Testis (tissue), 3 donors: Measurements from ENCODE around the gene PCYOX1L. TPM values are rescaled to one million over a fixed set of nuclear protein-coding genes. Genes with fewer than 3 reads are reported as not detected.

Source experiments
- DNase-seq: peaks from one replicate; pipeline ENCODE4 v3.0.0-alpha.2; 2019
- H3K27ac ChIP-seq, 2 donors: fragments of 200-600 bp; sonication (generic); one replicate each; pipeline ENCODE4 v1.5.1; 2019
- H3K27me3 ChIP-seq: fragments of 200-600 bp; sonication (generic); one replicate; pipeline ENCODE4 v1.5.1; 2019
- H3K36me3 ChIP-seq: fragments of 200-600 bp; sonication (generic); one replicate; pipeline ENCODE4 v1.5.1; 2017; ENCODE audit warnings: low read depth; ENCODE audit errors: missing control alignments
- H3K4me1 ChIP-seq: fragments of 200-600 bp; sonication (generic); one replicate; pipeline ENCODE4 v1.5.1; 2019
- H3K4me3 ChIP-seq, 2 donors: fragments of 200-600 bp; sonication (generic); one replicate each; pipeline ENCODE4 v1.5.1; 2017 to 2019
- H3K9me3 ChIP-seq: fragments of 200-600 bp; sonication (generic); one replicate; pipeline ENCODE4 v1.5.1; 2017
- POLR2A ChIP-seq: fragments of 450-650 bp; IDR thresholded peaks from one replicate; pipeline ENCODE4 v1.6.1; 2017; ENCODE audit warnings: antibody characterized with exemption, mild to moderate bottlenecking, moderate library complexity
- WGBS, 2 donors: methylation state at CpG; one replicate each; pipeline ENCODE4 v1.1.5; 2018; 5-methylcytosine and 5-hydroxymethylcytosine counted together
- intact Hi-C: fragments of 100-400 bp; cut with DNase I; formaldehyde crosslinking; loops from one replicate; pipeline ENCODE4 v1.15.1; 2023; ENCODE audit warnings: low total_unique reads
- polyA plus RNA-seq: library from polyadenylated mRNA; stranded (reverse); fragments of 350-450 nt; fragmentation: Illumina TruSeq; extraction: RNeasy Lipid Tissue Mini Kit (QIAGEN cat#74804); gene quantifications from one replicate; pipeline ENCODE4 v1.2.3, GENCODE V29; 2014; ENCODE audit warnings: low read depth, low replicate concordance; ENCODE audit not compliant: insufficient read depth
- total RNA-seq, 2 donors: library from RNA; depleted of rRNA; stranded (reverse); fragments of >200 nt; gene quantifications; one replicate each; pipeline ENCODE4 v1.2.3, GENCODE V29; 2016
- TF ChIP-seq, protein P1 (sequence below), 3 experiments: fragments of 450-650 bp in 2 of 3; fragments of 200-600 bp in 1 of 3; sonication (generic) in 1 of 3; IDR thresholded peaks; one replicate each; pipeline ENCODE4 v1.5.1; 2016 to 2019; ENCODE audit warnings: antibody characterized with exemption in 3 of 3, mild to moderate bottlenecking in 2 of 3, moderate library complexity in 1 of 3

PCYOX1L gene
- total and polyA plus RNA-seq, 3 donors from 2014 or later, result 24.6 to 30.5 (median 29.9) TPM

DNA sequence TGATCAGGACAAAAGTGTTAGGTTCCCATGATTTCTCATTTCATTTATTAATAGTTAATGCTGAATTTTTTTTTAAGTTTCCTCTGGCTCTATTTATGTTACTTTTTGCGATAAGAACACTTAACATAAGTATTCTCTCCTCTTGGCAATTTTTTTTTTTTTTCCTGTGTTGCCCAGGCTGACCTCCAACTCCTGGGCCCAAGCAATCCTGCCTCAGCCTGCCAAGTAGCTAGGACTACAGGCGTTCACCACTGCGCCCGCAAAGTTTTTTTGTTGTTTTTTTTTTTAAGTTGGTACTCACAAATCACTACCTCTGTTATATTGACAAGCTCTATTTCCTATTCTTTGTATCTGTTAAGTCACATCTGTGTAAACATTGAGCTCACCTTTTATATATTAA is 5.7 kb upstream of the PCYOX1L start:
- TF ChIP-seq, protein P1, sequence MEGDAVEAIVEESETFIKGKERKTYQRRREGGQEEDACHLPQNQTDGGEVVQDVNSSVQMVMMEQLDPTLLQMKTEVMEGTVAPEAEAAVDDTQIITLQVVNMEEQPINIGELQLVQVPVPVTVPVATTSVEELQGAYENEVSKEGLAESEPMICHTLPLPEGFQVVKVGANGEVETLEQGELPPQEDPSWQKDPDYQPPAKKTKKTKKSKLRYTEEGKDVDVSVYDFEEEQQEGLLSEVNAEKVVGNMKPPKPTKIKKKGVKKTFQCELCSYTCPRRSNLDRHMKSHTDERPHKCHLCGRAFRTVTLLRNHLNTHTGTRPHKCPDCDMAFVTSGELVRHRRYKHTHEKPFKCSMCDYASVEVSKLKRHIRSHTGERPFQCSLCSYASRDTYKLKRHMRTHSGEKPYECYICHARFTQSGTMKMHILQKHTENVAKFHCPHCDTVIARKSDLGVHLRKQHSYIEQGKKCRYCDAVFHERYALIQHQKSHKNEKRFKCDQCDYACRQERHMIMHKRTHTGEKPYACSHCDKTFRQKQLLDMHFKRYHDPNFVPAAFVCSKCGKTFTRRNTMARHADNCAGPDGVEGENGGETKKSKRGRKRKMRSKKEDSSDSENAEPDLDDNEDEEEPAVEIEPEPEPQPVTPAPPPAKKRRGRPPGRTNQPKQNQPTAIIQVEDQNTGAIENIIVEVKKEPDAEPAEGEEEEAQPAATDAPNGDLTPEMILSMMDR (IDR thresholded peaks at IDR 0.05), result no peak
- TF ChIP-seq POLR2A, result no peak
- DNase-seq, result no peak
- Histone ChIP-seq H3K36me3 (no peaks in the 10 kb centered on the region), H3K27ac (no peak overlapping the region), H3K4me1 (no peaks in the 10 kb centered on the region), H3K27me3 (no peaks in the 10 kb centered on the region), H3K9me3 (no peaks in the 10 kb centered on the region), H3K4me3 (no peak overlapping the region)
- intact Hi-C loops, result no loop called here
- 79 to 86% methylated on average over 4 of the region's 4 CpGs for WGBS, 2 donors

DNA sequence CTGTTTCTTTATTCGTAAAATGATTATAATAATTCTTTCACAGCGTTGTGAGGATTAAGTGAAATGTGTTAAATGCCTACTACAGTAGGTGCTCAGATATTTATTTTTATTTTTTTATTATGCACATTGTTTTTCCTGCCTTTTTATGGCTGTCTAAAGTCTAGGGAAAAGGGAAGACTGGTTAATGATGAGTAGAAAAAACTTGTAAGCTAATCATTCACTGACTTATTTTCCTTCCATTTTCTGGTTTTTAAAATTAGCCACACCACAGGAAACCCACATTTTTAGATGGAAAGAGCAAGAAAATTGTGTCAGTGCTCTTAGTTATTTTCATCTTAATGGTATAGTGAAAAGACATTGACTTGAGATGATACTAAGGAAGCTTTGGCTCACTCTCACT is 3.9 kb upstream of the PCYOX1L start:
- DNase-seq, result no peak
- no peaks in the 10 kb centered on the region for H3K27me3 ChIP-seq
- 87 to 95% methylated on average over 2 of the region's 2 CpGs for WGBS, 2 donors
- no peaks in the 10 kb centered on the region for H3K9me3 ChIP-seq
- no peak overlapping the region for H3K27ac ChIP-seq
- no peak overlapping the region for H3K4me3 ChIP-seq
- intact Hi-C loops, result no loop called here
- TF ChIP-seq, protein P1 (IDR thresholded peaks at IDR 0.05), result no peak
- TF ChIP-seq POLR2A, result no peak
- no peaks in the 10 kb centered on the region for H3K36me3 ChIP-seq
- H3K4me1 ChIP-seq, result peaks cover 8% of the 10 kb centered on the region

DNA sequence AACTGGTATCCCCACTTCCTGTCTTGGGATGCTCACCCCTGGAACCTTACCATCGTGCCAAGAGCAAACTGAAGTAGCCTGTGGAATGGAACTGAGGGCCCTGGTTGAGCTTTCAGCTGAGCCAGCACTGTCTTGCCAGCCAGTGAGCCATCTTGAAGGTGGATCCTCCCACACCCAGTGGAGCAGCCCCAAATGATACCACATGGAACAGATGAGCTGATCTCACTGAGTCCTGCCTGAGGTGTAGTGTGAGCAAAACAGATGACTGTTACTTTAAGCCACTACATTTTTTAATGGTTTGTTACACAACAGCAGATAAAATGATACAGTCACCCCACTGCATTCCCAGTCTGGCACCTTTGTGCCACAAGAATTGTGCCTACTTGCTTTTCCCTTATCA is 2.2 kb upstream of the PCYOX1L start:
- no peaks in the 10 kb centered on the region for H3K36me3 ChIP-seq
- intact Hi-C loops, result no loop called here
- DNase-seq, result no peak
- TF ChIP-seq, protein P1 (IDR thresholded peaks at IDR 0.05), result no peak
- no peak for TF ChIP-seq POLR2A
- no peaks in the 10 kb centered on the region for H3K9me3 ChIP-seq
- WGBS, 2 donors, result 94% methylated on average over 1 of the region's 1 CpG; no CpG with 5 or more reads in 1 of the 2 donors
- no peaks in the 10 kb centered on the region for H3K27me3 ChIP-seq
- H3K27ac ChIP-seq, result no peak overlapping the region
- H3K4me3 ChIP-seq, result no peak overlapping the region
- H3K4me1 ChIP-seq, result peaks cover 14% of the 10 kb centered on the region

DNA sequence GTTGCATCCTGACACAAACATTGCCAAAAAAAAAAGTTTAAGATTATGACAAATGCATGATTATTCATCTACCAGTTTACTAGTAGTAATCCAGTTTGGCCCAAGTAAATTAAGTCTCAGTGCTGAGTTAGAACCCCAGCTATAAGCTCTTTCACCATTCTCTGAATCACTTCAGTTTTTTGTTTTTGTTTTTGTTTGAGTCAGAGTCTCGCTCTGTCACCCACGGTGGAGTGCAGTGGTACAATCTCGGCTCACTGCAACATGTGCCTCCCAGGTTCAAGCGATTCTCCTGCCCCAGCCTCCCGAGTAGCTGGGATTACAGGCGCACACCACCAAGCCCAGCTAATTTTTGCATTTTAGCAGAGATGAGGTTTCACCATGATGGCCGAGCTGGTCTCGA is 1.5 kb upstream of the PCYOX1L start:
- Histone ChIP-seq H3K27ac (no peak overlapping the region), H3K9me3 (no peaks in the 10 kb centered on the region), H3K4me3 (no peak overlapping the region), H3K36me3 (no peaks in the 10 kb centered on the region), H3K27me3 (no peaks in the 10 kb centered on the region), H3K4me1 (peaks cover 14% of the 10 kb centered on the region)
- TF ChIP-seq POLR2A, result no peak
- TF ChIP-seq, protein P1 (IDR thresholded peaks at IDR 0.05), result no peak
- 71 to 74% methylated on average over 8 of the region's 8 CpGs for WGBS, 2 donors
- intact Hi-C loops, result no loop called here
- DNase-seq, result no peak

DNA sequence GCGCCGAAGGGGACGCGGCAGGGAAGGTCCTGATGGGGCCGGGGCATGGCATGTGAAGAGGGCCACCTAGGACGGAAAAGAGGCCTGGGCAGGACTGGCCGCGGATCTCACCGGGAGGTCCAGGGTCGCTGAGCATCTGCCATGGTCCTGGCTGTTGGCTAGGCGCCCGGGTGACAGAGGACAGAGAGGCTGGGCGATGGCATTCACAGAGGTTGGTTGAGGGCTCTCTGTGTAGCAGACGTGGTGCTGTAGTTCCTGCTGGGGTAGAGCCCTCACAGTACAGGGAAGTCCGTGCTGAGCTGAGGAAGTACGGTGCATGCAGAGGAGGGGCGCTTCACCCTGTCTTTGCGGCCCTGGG is 427 bp downstream of the PCYOX1L start:
- WGBS, 2 donors, result 0 to 1% methylated on average over 9 to 18 of the region's 18 CpGs
- H3K27me3 ChIP-seq, result no peaks in the 10 kb centered on the region
- DNase-seq, result peak; percentile 67
- peak overlapping the region; percentile 52 to 77 for H3K27ac ChIP-seq
- intact Hi-C loops, result no loop called here
- H3K9me3 ChIP-seq, result no peaks in the 10 kb centered on the region
- peaks cover 14% of the 10 kb centered on the region for H3K4me1 ChIP-seq
- TF ChIP-seq POLR2A, result no peak
- TF ChIP-seq, protein P1 (IDR thresholded peaks at IDR 0.05), result no peak
- no peaks in the 10 kb centered on the region for H3K36me3 ChIP-seq
- H3K4me3 ChIP-seq, result peak overlapping the region; percentile 71 to 81
